ENCODE measurements around the gene FBXL7.

The FBXL7 gene

GRCh38 chr5:15577831-15578230, 77.9 kb downstream of the FBXL7 start:
- no peak for TF ChIP-seq CTCF (conservative IDR thresholded peaks at IDR 0.05; ENCODE audit: low read depth, low read length)
- DNase-seq (ENCODE audit: low read depth): no peak
- no peak overlapping the region for H3K4me3 ChIP-seq (ENCODE audit: low read depth, low read length)

GRCh38 chr5:15579193-15579990, 79.4 kb downstream of the FBXL7 start:
- H3K4me3 ChIP-seq (ENCODE audit: low read depth, low read length): no peak overlapping the region
- TF ChIP-seq CTCF (conservative IDR thresholded peaks at IDR 0.05; ENCODE audit: low read depth, low read length): no peak
- DNase-seq (ENCODE audit: low read depth): no peak

- no peak for DNase-seq (ENCODE audit: low read depth)
- TF ChIP-seq CTCF (conservative IDR thresholded peaks at IDR 0.05; ENCODE audit: low read depth, low read length): no peak
- H3K4me3 ChIP-seq (ENCODE audit: low read depth, low read length): no peak overlapping the region
Measured at GRCh38 chr5:15584528-15584927, 84.5 kb downstream of the FBXL7 start.

GRCh38 chr5:15585128-15585527, 85.1 kb downstream of the FBXL7 start:
- no peak overlapping the region for H3K4me3 ChIP-seq (ENCODE audit: low read depth, low read length)

GRCh38 chr5:15585841-15586591, 86.0 kb downstream of the FBXL7 start:
- TF ChIP-seq CTCF (conservative IDR thresholded peaks at IDR 0.05; ENCODE audit: low read depth, low read length): no peak
- DNase-seq (ENCODE audit: low read depth): no peak
- no peak overlapping the region for H3K4me3 ChIP-seq (ENCODE audit: low read depth, low read length)

More at GRCh38 chr5:15585128-15585527, 85.1 kb downstream of the FBXL7 start:
- DNase-seq (ENCODE audit: low read depth): no peak
- TF ChIP-seq CTCF (conservative IDR thresholded peaks at IDR 0.05; ENCODE audit: low read depth, low read length): no peak

GRCh38 chr5:15587916-15588315, 87.9 kb downstream of the FBXL7 start:
- no peak overlapping the region for H3K4me3 ChIP-seq (ENCODE audit: low read depth, low read length)
- no peak for DNase-seq (ENCODE audit: low read depth)
- no peak for TF ChIP-seq CTCF (conservative IDR thresholded peaks at IDR 0.05; ENCODE audit: low read depth, low read length)
